SK-N-MC (cell line): ENCODE results near the gene OPRL1.

Experiments used
- EZH2 ChIP-seq: fragments of 200-600 bp; sonication (generic); IDR thresholded peaks from one replicate; pipeline ENCODE4 v1.6.1; 2017; ENCODE audit warnings: antibody characterized with exemption
- POLR2AphosphoS5 ChIP-seq: IDR thresholded peaks from 2 replicates; pipeline ENCODE4 v1.6.1; 2012; ENCODE audit warnings: mild to moderate bottlenecking, low read depth, low read length, borderline replicate concordance

GRCh38 chr20:64130876-64131275 lies 51.0 kb downstream of the OPRL1 start:
- TF ChIP-seq EZH2 (no peak), POLR2AphosphoS5 (no peak)
